Suprapubic skin (tissue), 4 donors: Measurements from ENCODE around the gene CTBP2. TPM values are rescaled to one million over a fixed set of nuclear protein-coding genes. Genes with fewer than 3 reads are reported as not detected.

Source experiments
- DNase-seq, 2 donors: peaks; one replicate each; pipeline ENCODE4 v3.0.0-alpha.2; 2019; ENCODE audit warnings: low spot score in 2 of 2
- H3K27ac ChIP-seq: fragments of 200-600 bp; sonication (generic); one replicate; pipeline ENCODE4 v1.5.1; 2019
- H3K27me3 ChIP-seq: fragments of 200-600 bp; sonication (generic); one replicate; pipeline ENCODE4 v1.5.1; 2019
- H3K36me3 ChIP-seq: fragments of 200-600 bp; sonication (generic); one replicate; pipeline ENCODE4 v1.5.1; 2019
- H3K4me1 ChIP-seq: fragments of 200-600 bp; sonication (generic); one replicate; pipeline ENCODE4 v1.5.1; 2019
- H3K4me3 ChIP-seq: fragments of 200-600 bp; sonication (generic); one replicate; pipeline ENCODE4 v1.5.1; 2019; ENCODE audit warnings: mild to moderate bottlenecking
- H3K9me3 ChIP-seq: fragments of 200-600 bp; sonication (generic); one replicate; pipeline ENCODE4 v1.5.1; 2019
- CTCF ChIP-seq, 2 donors: fragments of 200-600 bp in 1 of 2; fragments of 450-650 bp in 1 of 2; sonication (generic) in 1 of 2; IDR thresholded peaks; one replicate each; pipeline ENCODE4 v1.5.1; 2016 to 2019; ENCODE audit warnings: antibody characterized with exemption in 2 of 2, mild to moderate bottlenecking in 1 of 2, moderate library complexity in 1 of 2
- EP300 ChIP-seq: sonication (generic); formaldehyde crosslinking; IDR thresholded peaks from one replicate; pipeline ENCODE4 v1.6.1; 2017; ENCODE audit warnings: antibody characterized with exemption
- POLR2A ChIP-seq, 2 donors: fragments of 450-650 bp; IDR thresholded peaks; one replicate each; pipeline ENCODE4 v1.6.1; 2017; ENCODE audit warnings: antibody characterized with exemption in 2 of 2, mild to moderate bottlenecking in 2 of 2, moderate library complexity in 2 of 2
- POLR2AphosphoS5 ChIP-seq, 3 donors: sonication (generic); formaldehyde crosslinking; IDR thresholded peaks; one replicate each; pipeline ENCODE4 v1.6.1; 2017; ENCODE audit warnings: antibody characterized with exemption in 3 of 3
- WGBS: methylation state at CpG from one replicate; pipeline ENCODE4 v1.1.5; 2018; 5-methylcytosine and 5-hydroxymethylcytosine counted together
- total RNA-seq, 4 donors: library from RNA; depleted of rRNA; stranded (reverse); fragments of >200 nt; gene quantifications; one replicate each; pipeline ENCODE4 v1.1.0, GENCODE V29; 2016

CTBP2 gene
- total RNA-seq, 4 donors from 2014 or later = 19.7 to 45.7 (median 29.4) TPM

- Histone ChIP-seq H3K4me3 (no peak overlapping the region), H3K36me3 (peaks cover 20% of the 10 kb centered on the region), H3K27ac (no peak overlapping the region), H3K9me3 (no peaks in the 10 kb centered on the region), H3K27me3 (no peaks in the 10 kb centered on the region), H3K4me1 (peaks cover 4% of the 10 kb centered on the region)
- TF ChIP-seq POLR2AphosphoS5 (IDR thresholded peaks at IDR 0.05) (no peak), EP300 (no peak), POLR2A (IDR thresholded peaks at IDR 0.05) (no peak), CTCF (IDR thresholded peaks at IDR 0.05) (no peak)
- DNase-seq = no peak
- WGBS = 91% methylated on average over 5 of the region's 5 CpGs
Measured at GRCh38 chr10:124974131-124974530, 186.2 kb downstream of the CTBP2 start.

- Histone ChIP-seq H3K36me3 (peaks cover 24% of the 10 kb centered on the region), H3K4me3 (no peak overlapping the region), H3K27ac (no peak overlapping the region), H3K27me3 (no peaks in the 10 kb centered on the region), H3K9me3 (no peaks in the 10 kb centered on the region), H3K4me1 (no peaks in the 10 kb centered on the region)
- DNase-seq = no peak
- WGBS = 87% methylated on average over 7 of the region's 7 CpGs
- no peak for TF ChIP-seq POLR2A (IDR thresholded peaks at IDR 0.05)
- TF ChIP-seq CTCF (IDR thresholded peaks at IDR 0.05) = no peak
- no peak for TF ChIP-seq EP300
- TF ChIP-seq POLR2AphosphoS5 (IDR thresholded peaks at IDR 0.05) = no peak
Measured at GRCh38 chr10:124972637-124973036, 187.7 kb downstream of the CTBP2 start.

- H3K27me3 ChIP-seq = no peaks in the 10 kb centered on the region
- no peak overlapping the region for H3K4me3 ChIP-seq
- no peaks in the 10 kb centered on the region for H3K4me1 ChIP-seq
- 57% methylated on average over 2 of the region's 2 CpGs for WGBS
- TF ChIP-seq EP300 = no peak
- TF ChIP-seq POLR2AphosphoS5 (IDR thresholded peaks at IDR 0.05) = no peak
- TF ChIP-seq POLR2A (IDR thresholded peaks at IDR 0.05) = no peak
- no peak for TF ChIP-seq CTCF (IDR thresholded peaks at IDR 0.05)
- H3K27ac ChIP-seq = no peak overlapping the region
- H3K9me3 ChIP-seq = no peaks in the 10 kb centered on the region
- no peak for DNase-seq
- H3K36me3 ChIP-seq = peaks cover 37% of the 10 kb centered on the region
Measured at GRCh38 chr10:124971276-124971675, 189.1 kb downstream of the CTBP2 start.

GRCh38 chr10:124967255-124967654 is 193.1 kb downstream of the CTBP2 start:
- Histone ChIP-seq H3K36me3 (peaks cover 17% of the 10 kb centered on the region), H3K9me3 (no peaks in the 10 kb centered on the region), H3K27me3 (no peaks in the 10 kb centered on the region), H3K4me3 (no peak overlapping the region), H3K27ac (no peak overlapping the region), H3K4me1 (no peaks in the 10 kb centered on the region)
- no peak for TF ChIP-seq POLR2AphosphoS5 (IDR thresholded peaks at IDR 0.05)
- TF ChIP-seq EP300 = no peak
- no peak for DNase-seq
- 94% methylated on average over 2 of the region's 2 CpGs for WGBS

- Histone ChIP-seq H3K4me1 (peaks cover 7% of the 10 kb centered on the region), H3K27me3 (no peaks in the 10 kb centered on the region), H3K4me3 (no peak overlapping the region), H3K9me3 (no peaks in the 10 kb centered on the region), H3K27ac (no peak overlapping the region), H3K36me3 (peaks cover 17% of the 10 kb centered on the region)
- no peak for DNase-seq
- 89% methylated on average over 5 of the region's 5 CpGs for WGBS
- TF ChIP-seq CTCF (IDR thresholded peaks at IDR 0.05) (no peak), POLR2AphosphoS5 (IDR thresholded peaks at IDR 0.05) (no peak), EP300 (no peak), POLR2A (IDR thresholded peaks at IDR 0.05) (no peak)
Measured at GRCh38 chr10:124966008-124966407, 194.4 kb downstream of the CTBP2 start.
